Activated CD4-positive, alpha-beta T cell treated with anti-CD3 and anti-CD28 coated beads for 24 hours (primary cell): ENCODE results near the gene SRGN.

Experiments
- DNase-seq, 2 donors: peaks; one replicate each; pipeline ENCODE4 v3.0.0-alpha.2; 2020; ENCODE audit warnings: low read depth in 2 of 2

SRGN gene

DNA sequence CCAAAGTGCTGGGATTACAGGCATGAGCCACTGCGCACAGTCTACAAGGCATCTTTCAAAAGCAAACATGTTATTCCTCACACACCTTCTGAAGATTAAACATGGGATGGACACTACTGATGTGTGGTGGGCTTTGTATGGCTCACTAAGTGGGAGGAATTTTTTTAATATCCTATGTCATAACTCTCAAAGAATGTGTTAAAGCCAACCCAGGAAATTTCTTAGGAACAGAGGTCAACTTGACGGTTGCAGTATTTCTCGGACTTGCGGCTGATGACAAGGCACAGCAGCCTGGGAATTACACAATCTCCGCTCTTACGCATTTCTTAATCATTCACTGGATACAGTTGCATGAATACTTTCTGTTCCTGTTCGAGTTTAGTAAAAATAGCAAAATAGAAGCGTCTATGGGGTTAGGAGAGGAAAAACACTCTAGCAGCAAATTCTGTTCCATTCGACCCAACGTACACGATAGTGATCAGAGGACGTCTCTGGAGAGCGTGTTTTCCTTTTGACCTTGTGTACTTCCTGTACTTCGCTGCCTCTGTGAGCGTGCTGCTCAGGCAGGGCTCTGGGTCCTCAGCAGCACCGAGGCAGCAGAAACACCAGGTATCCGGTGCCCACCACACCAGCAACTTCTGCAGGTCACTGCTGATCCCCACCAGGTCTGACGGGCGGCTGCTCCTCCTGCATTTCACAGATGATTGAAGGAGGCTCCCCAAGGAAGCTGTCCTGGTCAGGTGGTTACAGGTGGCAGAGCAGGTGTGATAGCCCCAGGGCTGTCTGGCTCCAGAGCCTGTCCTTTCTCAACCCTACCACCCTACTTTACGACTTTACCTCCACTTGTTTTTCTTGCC, 26.4 kb upstream of the SRGN start:
- DNase-seq, result no peak

DNA sequence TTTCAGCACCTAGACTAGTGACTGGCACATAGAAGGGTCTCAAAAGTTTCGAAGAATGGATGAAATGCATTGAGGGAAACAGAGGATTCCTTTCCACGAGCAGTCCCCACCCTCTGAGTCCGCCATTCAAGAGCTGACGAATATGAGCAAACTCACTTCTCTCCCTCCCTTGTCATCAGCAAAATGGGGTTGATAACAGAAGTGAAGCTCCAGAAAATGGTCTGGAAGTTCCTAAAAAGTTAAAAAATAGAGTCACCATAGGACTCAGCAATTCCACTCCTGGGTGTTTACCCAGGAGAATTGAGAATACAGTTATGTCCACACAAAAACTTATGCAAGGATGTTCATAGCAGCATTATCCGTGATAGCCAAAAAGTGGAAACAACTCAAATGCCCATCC, 25.0 kb upstream of the SRGN start:
- DNase-seq, result no peak

DNA sequence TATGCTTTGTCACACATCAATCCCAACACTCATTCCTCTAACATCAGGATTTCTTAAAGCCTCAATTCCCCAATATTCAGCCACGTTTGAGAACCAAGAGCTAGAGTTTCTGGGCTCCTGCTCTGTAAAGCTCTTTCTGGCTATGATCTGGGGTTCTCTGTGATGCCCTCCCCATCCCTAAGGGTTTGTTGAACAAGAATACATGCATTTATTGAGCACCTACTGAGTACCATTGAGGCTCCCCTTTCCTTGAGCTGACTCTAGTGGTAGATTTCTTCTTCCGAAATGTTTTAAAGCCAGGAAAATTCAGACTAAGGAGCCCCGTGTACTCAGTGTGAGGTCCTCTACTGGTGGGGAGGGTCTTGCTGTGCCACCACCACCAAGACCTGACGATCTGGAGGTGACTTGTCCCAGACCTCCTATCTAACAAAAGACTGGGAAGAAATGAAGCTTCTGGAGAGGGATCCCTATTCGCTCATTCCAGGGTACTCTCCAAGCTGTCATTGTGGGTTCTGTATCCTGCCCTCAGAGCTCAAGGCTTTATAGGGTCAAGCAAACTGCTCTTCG, 23.1 kb upstream of the SRGN start:
- DNase-seq, result no peak

DNA sequence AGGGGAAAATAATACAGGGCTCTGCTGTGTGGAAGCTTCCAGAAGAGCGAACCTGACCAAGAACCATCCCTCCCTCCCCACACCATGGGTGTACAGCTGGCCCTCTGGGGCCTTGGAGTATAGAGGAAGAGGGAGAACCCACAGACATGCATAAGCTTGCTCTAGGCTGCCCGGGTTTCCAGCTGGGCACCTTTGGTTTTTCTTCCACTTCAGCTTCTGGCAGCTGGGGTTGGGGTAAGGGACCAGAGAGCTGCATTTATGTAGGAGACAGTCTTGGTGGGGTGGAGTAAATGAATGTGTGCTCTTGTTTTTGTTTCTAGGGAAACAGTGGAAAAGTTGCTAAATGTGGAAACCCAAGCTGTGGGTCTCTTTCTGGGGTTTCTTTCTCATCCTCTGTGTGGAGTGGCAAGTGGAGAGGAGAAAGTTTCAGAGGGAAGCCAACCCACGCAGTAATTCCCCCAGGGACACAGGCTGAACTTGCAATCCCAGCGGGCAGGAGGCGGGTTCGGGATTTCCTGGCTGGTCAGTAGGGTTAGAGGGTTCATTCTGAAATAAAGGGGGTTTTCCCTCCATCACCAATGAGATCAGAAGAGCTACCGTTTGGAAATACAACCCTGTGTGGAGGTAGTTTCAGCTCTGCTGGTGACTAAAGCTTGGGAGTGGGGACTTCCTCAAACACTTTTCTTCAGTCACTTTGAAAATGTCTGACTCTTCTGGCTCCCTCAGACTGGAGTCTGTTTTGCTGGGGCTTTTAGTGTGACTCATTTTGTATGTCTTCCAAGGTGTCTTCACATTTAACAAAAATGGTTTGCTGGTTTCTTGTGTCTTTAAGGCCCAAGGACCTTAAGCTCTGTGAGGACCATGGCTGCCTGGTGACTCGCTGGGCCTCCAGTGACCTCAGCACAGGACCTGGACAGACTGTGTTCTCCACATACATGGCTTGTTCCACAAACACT, 22.2 kb upstream of the SRGN start:
- DNase-seq, result peak in 1 of 2 donors; percentile 50

DNA sequence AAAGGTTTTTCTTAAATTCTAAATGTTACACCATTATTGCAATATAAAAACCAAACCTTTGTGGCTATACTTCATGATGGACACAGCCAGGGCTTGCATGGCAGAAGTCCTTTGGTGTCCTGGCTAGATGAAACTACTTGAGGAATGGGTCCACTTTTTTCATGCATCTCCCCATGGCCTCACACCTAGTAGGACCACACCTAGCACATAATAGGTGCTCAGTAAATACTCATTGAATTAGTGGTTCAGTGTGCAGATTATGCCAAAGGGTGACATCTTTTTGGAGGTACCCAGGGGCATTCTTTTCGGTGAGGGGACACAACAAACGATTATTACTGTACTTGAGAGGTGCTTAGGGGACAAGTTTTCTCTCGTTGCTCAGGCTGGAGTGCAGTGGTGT, 20.7 kb upstream of the SRGN start:
- DNase-seq, result no peak

DNA sequence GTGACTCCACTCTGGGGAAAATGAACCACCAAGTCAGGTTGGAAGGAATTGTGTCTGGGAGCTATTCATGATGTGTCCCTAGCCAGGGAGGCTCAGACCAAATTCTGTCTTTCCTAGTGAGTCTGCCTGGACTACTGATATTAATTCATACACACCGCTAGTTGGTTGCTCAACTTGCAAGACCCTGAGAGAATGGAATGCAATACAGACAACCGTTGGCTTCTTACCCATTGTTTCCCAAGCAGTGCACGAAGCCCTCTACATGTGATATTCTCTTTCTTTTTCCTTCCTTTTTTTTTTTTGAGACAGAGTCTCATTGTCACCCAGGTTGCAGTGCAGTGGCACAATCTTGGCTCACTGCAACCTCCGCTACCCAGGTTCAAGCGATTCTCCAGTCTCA, 19.4 kb upstream of the SRGN start:
- no peak for DNase-seq

DNA sequence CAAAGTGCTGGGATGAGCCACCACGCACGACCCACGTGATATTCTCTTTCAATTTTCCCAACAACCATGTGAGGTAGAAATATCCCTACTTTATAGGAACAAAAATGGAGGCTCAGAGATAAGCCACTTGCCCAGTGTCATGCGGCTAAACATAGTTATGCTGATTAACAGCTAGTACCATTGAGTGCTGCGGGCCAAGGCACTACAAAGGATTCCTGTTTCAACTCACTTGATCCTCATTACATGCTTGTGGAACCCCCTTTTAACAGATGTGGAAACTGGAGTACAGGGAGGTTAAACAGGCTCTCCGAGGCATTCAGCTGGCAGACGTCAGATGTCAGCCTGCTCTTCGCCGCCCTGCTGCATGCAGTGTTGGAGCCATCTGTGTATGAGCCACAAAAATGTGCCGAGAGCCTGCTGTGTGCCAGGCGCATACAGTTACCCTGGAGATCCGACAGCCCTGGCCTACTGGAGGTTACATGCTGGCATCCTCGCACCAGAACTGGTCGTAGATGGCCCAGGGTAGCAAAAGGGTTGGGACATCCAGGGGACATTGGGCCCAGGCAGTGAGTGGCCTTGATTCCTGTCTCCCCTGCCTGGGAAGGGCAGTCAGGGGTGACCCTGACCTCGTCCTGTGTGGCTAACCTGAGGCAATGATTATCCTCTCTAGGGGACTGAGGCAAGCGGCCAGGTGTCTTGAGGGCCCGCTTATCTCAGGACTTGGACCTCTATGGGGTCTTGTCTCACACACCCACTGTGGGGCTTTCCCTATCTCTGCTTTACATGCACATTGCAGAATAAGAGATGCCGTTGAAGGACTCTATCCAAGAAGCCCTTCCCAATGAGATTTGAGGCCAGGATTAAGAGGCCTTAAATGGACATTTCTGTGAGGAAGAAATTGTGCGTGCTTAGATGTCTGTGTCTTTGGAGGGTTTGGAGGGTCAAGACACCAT, 18.5 kb upstream of the SRGN start:
- no peak for DNase-seq

DNA sequence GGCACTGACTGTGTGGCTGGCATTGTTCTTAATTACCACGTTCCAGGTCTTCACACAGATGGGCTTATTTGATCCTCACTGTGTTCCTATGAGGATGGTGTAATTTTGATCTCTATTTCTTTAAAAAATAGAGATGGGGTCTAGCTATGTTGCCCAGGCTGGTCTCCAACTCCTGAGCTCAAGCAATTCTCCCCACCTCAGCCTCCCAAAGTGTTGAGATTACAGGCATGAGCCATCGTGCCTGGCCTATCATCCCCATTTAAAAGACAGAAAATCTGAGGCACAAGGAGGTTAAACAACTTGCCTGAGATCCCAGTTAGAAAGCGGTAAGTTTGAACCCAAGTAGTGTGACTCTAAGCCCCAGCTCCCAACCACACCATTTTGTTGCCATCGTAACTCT, 17.0 kb upstream of the SRGN start:
- no peak for DNase-seq

DNA sequence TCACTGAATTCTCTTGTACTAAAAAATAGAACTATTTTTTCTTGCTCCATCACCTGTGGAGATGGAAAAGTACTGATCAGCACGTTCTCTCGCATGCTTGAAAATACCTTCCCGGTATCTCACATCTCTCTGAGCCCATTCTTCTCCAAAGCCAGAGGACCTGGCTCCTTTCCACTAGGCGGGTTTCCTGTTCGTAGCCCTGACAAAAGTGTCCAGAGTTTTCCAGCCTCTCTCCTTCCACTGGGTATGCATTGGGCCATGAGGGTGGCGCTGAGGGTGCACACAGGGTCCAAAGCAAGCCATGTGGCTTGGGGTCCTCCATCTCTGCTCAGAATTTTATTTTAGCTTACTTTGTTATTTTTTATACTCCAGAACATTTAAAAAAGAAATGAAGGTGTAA, 16.3 kb upstream of the SRGN start:
- DNase-seq, result no peak

DNA sequence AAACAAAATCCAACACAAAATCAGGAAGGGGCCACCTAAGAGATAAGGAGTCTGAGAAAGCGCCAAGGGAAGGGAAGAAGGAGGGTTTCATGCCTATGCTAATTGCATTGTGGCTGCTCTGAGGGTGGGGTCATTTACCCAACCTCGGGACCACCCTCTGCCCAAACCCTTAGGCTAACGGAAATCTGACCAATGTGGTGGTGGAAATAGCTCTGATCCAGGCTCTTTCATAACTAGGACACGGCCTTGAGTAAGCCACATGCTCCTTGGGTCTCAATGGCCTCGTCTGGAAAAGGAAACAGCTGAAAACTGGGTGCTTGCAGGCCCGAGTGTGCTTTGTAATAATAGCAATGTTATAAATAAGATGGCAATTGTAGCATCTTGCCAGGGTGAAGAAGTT, 14.9 kb upstream of the SRGN start:
- no peak for DNase-seq

DNA sequence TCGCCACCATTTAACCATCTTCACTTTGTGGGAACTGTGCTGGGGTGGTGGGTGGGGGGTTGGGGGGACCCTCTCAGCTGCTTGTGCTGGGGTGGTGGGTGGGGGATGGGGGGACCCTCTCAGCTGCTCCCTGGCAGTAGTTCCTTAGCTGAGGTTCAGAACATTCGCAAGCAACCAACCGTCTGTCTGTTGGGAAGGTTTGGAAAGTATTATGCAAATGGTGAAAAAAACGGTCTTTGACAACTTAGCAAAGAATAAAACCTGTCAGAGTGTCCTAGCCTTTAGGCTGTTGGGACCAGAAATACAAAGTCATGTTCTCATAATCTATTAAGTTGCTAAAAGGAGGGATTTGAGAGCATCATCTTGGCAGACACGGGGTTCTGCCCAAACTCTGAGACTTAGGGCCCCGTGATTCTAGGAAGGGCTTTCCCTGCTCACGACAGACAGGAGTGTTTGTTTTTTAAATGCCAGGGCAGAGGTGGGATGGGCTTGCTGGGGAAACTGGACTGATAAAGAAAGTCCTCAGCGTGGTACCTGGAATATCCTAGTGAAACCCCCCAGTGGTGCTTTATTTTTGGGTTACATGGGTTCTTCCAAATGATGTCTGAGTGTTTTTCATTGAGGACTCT, 14.1 kb upstream of the SRGN start:
- DNase-seq, result no peak

DNA sequence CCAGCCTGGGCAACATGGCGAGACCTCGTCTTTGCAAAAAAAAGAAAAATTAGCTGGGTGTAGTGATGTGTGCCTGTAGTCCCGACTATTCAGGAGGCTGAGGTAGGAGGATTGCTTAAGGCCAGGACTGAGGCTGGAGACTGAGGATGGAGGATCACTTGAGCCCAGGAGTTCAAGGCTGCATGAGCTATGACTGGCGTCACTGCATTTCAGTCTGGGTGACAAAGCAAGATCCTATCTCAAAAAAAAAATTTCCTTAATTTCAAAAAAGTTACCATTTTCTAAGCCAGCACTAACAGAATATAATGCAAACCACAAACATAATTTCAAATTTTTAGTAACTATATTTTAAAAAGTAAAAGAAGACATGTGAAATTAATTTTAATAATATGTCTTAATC, 13.4 kb upstream of the SRGN start:
- no peak for DNase-seq

- DNase-seq, result no peak
Measured at GRCh38 chr10:69075431-69075830, 12.5 kb upstream of the SRGN start.

GRCh38 chr10:69078311-69078710, 9.6 kb upstream of the SRGN start:
- DNase-seq, result no peak

GRCh38 chr10:69080226-69080625, 7.7 kb upstream of the SRGN start:
- no peak for DNase-seq

GRCh38 chr10:69086001-69086509, 1.8 kb upstream of the SRGN start:
- no peak for DNase-seq

DNA sequence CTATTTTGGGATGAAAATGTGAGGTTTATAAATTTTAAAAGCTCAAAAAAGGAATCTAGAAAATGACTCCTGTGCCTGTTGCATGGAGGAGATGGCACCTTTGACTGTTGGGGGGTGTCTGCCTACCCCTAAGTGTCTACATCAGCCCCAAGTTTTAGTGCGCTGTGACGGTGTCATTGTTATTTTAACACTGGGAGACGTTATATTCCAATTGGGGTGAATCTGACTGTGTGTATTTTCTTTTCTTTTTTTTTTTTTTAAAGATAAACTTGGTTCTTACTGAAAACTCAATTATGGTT, 517 bp downstream of the SRGN start:
- DNase-seq, result no peak

- DNase-seq, result peak in 1 of 2 donors; percentile 35
Measured at GRCh38 chr10:69088801-69089501, 1.0 kb downstream of the SRGN start.

DNA sequence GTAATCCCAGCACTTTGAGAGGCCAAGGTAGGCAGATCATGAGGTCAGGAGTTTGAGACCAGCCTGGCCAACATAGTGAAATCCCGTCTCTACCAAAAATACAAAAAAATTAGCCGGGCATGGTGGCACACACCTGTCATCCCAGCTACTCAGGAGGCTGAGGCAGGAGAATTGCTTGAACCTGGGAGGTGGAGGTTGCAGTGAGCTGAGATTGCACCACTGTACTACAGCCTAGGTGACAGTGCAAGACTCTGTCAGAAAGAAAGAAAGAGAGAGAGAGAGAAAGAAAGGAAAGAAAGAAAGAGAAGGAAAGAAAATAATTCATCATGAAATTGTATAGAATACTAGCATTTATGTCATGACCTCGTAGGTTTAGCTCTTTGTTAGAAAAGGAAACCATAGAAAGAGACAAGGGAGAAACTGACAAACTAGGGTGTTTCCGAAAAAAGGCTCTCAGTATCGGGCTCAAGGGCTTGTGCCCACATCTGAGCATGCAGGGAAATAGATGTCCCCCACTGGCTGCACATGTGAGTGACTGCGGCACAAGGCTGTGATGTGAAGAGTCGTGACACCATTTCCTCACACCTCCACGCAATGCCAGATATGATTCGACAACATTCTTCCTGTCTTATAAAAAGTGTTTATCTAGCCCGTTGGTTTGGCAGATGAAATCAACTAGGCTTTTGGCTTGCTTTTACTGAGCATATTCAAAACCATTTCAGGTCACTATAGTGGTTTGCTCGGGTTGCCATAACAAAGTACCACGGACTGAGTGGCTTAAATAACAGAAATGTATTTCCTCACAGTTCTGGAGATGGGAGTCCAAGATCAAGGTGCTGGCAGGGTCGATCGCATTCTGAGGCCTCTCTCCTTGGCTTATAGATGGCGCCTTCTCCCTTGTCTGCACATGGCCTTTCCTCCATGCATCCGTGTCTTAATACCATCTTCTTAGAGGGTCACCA, 2.0 kb downstream of the SRGN start:
- peak; percentile 56 for DNase-seq
